Lung (tissue), 12 donors: ENCODE results near the gene ADAMTS2. TPM values are rescaled to one million over a fixed set of nuclear protein-coding genes. Genes with fewer than 3 reads are reported as not detected.

Experiments
- ATAC-seq: fragments of 200-7000 bp; cut with Tn5 transposase; one replicate; pipeline ENCODE4 v1.9.1; 2020; ENCODE audit warnings: moderate number of reproducible peaks; ENCODE audit not compliant: insufficient read depth, low FRiP score
- DNase-seq, 3 donors: peaks; one replicate each; pipeline ENCODE4 v3.0.0-alpha.2; 2013 to 2017
- H3K27ac ChIP-seq, 2 donors: one replicate each; pipeline ENCODE4 v1.5.1; 2013; ENCODE audit warnings: mild to moderate bottlenecking in 2 of 2, moderate library complexity in 2 of 2, control low read depth in 1 of 2, inconsistent platforms in 1 of 2, low read depth in 1 of 2, low read length in 1 of 2
- H3K27me3 ChIP-seq, 3 donors: one replicate each; pipeline ENCODE4 v1.5.1; 2013; ENCODE audit warnings: low read length in 2 of 3; ENCODE audit not compliant: control insufficient read depth in 3 of 3, insufficient read depth in 3 of 3
- H3K36me3 ChIP-seq, 4 donors: one replicate each; pipeline ENCODE4 v1.5.1; 2013; ENCODE audit warnings: low read length in 4 of 4, mild to moderate bottlenecking in 1 of 4, moderate library complexity in 1 of 4; ENCODE audit not compliant: control insufficient read depth in 4 of 4, insufficient read depth in 4 of 4
- H3K4me1 ChIP-seq, 5 donors: one replicate each; pipeline ENCODE4 v1.5.1; 2013; ENCODE audit warnings: low read length in 5 of 5, mild to moderate bottlenecking in 2 of 5, moderate library complexity in 1 of 5; ENCODE audit not compliant: control insufficient read depth in 5 of 5, insufficient read depth in 5 of 5
- H3K4me3 ChIP-seq: one replicate; pipeline ENCODE4 v1.5.1; 2013; ENCODE audit warnings: mild to moderate bottlenecking, control low read depth, moderate library complexity
- H3K9ac ChIP-seq, 2 donors: one replicate each; pipeline ENCODE4 v1.5.1; 2013; ENCODE audit warnings: low read length in 2 of 2, control low read depth in 1 of 2; ENCODE audit not compliant: insufficient read depth in 1 of 2
- H3K9me3 ChIP-seq, 4 donors: one replicate each; pipeline ENCODE4 v1.5.1; 2013; ENCODE audit warnings: low read length in 3 of 4, mild to moderate bottlenecking in 1 of 4, moderate library complexity in 1 of 4; ENCODE audit not compliant: control insufficient read depth in 4 of 4, insufficient read depth in 3 of 4
- CTCF ChIP-seq: IDR thresholded peaks from 2 replicates; pipeline ENCODE4 v1.5.1; 2012; ENCODE audit warnings: mild to moderate bottlenecking; ENCODE audit errors: control extremely low read depth, extremely low read depth
- WGBS, 2 donors: extraction: QIAGEN DNeasy Blood & Tissue Kit; methylation state at CpG; one replicate each; pipeline ENCODE4 v1.1.7; 2013; 5-methylcytosine and 5-hydroxymethylcytosine counted together
- polyA plus RNA-seq, 2 donors: library from polyadenylated mRNA; stranded (reverse); fragments of 200-250 nt; gene quantifications; one replicate each; pipeline ENCODE4 v1.2.1, GENCODE V29; 2013
- total RNA-seq, 2 donors: library from RNA; depleted of rRNA in 1 of 2; stranded (reverse); fragments of >200 nt in 1 of 2; gene quantifications; one replicate each; pipeline ENCODE4 v1.2.1, GENCODE V29; 2014 to 2021
- donor health status: control.
- donor health status: control.
- donor health status: Bipolar disorder and iron deficiency.
- donor health status: healthy.
- donor health status: DM: yes; HTN: yes; CAD: no.

ADAMTS2 gene
- total and polyA plus RNA-seq, 4 donors, result 9.3 to 45.5 (median 28.7) TPM

DNA sequence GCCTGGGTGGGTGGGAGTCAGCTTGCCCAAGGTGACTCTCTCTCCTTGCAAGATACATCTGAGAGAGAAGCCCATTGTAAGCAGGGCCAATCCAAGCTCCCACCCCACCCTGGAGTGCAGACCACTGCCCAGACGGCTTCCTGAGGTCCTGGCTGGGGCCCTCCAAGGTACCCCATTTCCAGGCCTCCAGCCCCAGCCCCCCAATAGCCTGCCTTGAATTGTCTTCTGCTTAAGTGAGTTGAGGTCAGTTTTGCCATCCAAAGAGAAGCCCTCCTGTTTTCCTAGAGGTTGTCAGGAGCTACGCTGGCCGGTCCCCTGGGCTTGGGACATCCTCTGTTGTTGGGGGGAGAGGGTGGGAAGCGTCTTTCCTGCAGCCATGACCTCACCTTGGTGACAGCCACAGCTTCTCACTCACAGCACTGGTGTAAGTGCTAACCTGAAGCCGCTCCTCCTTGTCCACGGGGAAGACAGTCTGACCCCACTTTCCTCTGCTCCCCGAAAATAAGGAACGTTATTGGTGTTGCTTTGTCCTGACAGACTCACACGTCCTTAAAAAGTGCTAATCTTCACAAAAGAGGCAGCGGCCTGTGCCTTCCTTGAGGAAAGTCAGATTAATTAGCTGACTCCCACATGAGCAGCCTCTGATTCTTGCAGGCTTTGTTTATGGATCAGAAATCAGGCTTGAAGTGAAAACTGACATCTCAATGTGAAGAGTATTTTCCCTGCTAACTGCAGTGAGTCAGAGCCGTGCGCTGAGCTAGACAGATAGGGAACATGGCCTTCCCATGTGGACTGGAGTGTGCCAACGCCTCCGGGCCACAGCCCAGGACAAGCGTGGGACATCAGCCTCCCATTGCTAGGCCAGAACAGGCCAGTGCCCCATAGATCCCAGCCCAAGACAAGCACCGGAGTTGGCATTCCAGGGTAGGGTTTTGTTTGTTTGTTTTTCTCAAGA, 52.3 kb downstream of the ADAMTS2 start:
- H3K4me3 ChIP-seq, result no peak overlapping the region
- no peak for ATAC-seq
- peaks cover 0 to 18% (median 5%) of the 10 kb centered on the region in 5 donors for H3K4me1 ChIP-seq
- WGBS, 2 donors, result 78 to 88% methylated on average over 16 of the region's 16 CpGs
- H3K36me3 ChIP-seq, result no peaks in the 10 kb centered on the region
- peaks cover 0 to 3% (median 0%) of the 10 kb centered on the region in 4 donors for H3K9me3 ChIP-seq
- no peak for DNase-seq
- no peak overlapping the region for H3K27ac ChIP-seq
- no peak overlapping the region for H3K9ac ChIP-seq
- no peak for TF ChIP-seq CTCF
- no peaks in the 10 kb centered on the region for H3K27me3 ChIP-seq

- TF ChIP-seq CTCF, result no peak
- no peaks in the 10 kb centered on the region for H3K36me3 ChIP-seq
- DNase-seq (no peak), ATAC-seq (no peak)
- 84 to 86% methylated on average over 7 of the region's 7 CpGs for WGBS, 2 donors
- H3K4me3 ChIP-seq, result no peak overlapping the region
- H3K9me3 ChIP-seq, result no peaks in the 10 kb centered on the region
- H3K27me3 ChIP-seq, result no peaks in the 10 kb centered on the region
- H3K9ac ChIP-seq, result no peak overlapping the region
- H3K4me1 ChIP-seq, result peaks cover 0 to 12% (median 5%) of the 10 kb centered on the region in 5 donors
- H3K27ac ChIP-seq, result no peak overlapping the region
Observed at GRCh38 chr5:179292202-179292601, 53.1 kb downstream of the ADAMTS2 start.

DNA sequence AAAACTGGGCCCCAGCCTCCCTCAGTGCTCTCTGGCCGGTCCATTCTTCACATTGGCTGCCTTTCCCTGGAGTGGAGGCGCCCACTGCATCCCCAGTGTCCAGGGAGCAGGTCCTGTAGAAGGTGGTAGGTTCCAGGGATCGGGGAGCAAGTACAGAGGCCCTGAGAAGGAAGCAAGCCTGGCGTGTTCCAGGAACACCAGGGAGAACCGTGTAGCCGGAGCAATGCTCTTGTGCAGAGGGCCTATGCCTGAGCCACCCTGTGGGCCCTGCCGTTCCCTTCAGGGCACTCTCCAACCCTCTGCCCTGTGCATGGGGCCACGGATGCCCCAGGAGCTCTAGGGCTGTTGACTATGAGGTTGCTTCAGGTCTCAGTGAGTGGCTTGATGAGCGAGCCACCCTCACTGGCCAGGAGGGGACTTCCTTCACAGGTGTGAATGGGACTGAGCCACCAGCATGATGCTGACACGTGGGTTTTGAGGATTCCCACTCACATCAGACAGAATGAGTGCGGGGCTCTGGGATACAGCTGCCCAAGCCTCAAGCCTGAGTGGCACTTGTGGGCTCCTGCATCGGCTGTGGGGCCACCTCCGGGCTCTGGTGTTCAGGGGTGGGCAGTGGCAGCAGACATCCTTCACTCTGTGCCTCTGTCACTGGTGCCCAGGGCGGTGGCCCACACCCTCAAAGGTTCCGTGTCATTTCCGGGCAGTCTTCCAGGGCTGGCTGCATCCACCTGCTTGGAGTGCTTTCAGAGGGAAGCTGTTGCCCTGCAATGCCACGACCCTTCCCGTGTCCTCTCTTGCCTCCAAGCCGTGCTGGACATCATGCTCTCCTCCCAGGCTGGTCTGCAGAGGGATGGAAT, 54.4 kb downstream of the ADAMTS2 start:
- Histone ChIP-seq H3K4me1 (peaks cover 0 to 12% (median 5%) of the 10 kb centered on the region in 5 donors), H3K9me3 (no peaks in the 10 kb centered on the region), H3K36me3 (no peaks in the 10 kb centered on the region), H3K4me3 (no peak overlapping the region), H3K9ac (no peak overlapping the region), H3K27me3 (no peaks in the 10 kb centered on the region), H3K27ac (no peak overlapping the region)
- ATAC-seq (no peak), DNase-seq (peak in 1 of 3 donors; percentile 9)
- 78 to 89% methylated on average over 19 of the region's 19 CpGs for WGBS, 2 donors
- no peak for TF ChIP-seq CTCF
